ENCODE data around the gene CPED1. TPM values are rescaled to one million over a fixed set of nuclear protein-coding genes. Genes with fewer than 3 reads are reported as not detected.

The CPED1 gene
- total RNA-seq, 1 donor from 2014 or later: 33.8 TPM

GRCh38 chr7:121017586-121017985 is 29.1 kb downstream of the CPED1 start:
- DNase-seq: no peak

GRCh38 chr7:121019018-121019417 is 30.5 kb downstream of the CPED1 start:
- DNase-seq: no peak
- H3K4me1 ChIP-seq: peaks cover 86% of the 10 kb centered on the region
- intact Hi-C loops (cut with micrococcal nuclease): no loop called here

More at GRCh38 chr7:121017586-121017985, 29.1 kb downstream of the CPED1 start:
- Histone ChIP-seq H3K4me1 (peaks cover 82% of the 10 kb centered on the region), H3K9me3 (replicated peaks) (no peaks in the 10 kb centered on the region), H3K36me3 (peaks cover 17% of the 10 kb centered on the region), H3K27me3 (ENCODE audit: low read depth) (no peaks in the 10 kb centered on the region), H3K4me3 (no peak overlapping the region), H3K27ac (replicated peaks) (peak overlapping the region; percentile 78)
- no peak for TF ChIP-seq CTCF (IDR thresholded peaks at IDR 0.05; ENCODE audit: borderline replicate concordance)
- intact Hi-C loops (cut with micrococcal nuclease): no loop called here

GRCh38 chr7:121020249-121020988 is 31.9 kb downstream of the CPED1 start:
- Histone ChIP-seq H3K27ac (replicated peaks) (peak overlapping the region; percentile 78), H3K9me3 (replicated peaks) (no peaks in the 10 kb centered on the region), H3K4me3 (no peak overlapping the region), H3K36me3 (peaks cover 17% of the 10 kb centered on the region), H3K4me1 (peaks cover 91% of the 10 kb centered on the region), H3K27me3 (ENCODE audit: low read depth) (no peaks in the 10 kb centered on the region)
- intact Hi-C loops (cut with micrococcal nuclease): no loop called here
- TF ChIP-seq CTCF (IDR thresholded peaks at IDR 0.05; ENCODE audit: borderline replicate concordance): no peak
- DNase-seq: no peak

More at GRCh38 chr7:121019018-121019417, 30.5 kb downstream of the CPED1 start:
- H3K36me3 ChIP-seq: peaks cover 17% of the 10 kb centered on the region
- no peaks in the 10 kb centered on the region for H3K27me3 ChIP-seq (ENCODE audit: low read depth)
- no peaks in the 10 kb centered on the region for H3K9me3 ChIP-seq (replicated peaks)
- TF ChIP-seq CTCF (IDR thresholded peaks at IDR 0.05; ENCODE audit: borderline replicate concordance): no peak
- no peak overlapping the region for H3K4me3 ChIP-seq
- peak overlapping the region; percentile 78 for H3K27ac ChIP-seq (replicated peaks)

GRCh38 chr7:121020989-121021969 is 32.8 kb downstream of the CPED1 start:
- peaks cover 10% of the 10 kb centered on the region for H3K36me3 ChIP-seq
- peaks cover 86% of the 10 kb centered on the region for H3K4me1 ChIP-seq
- no peaks in the 10 kb centered on the region for H3K9me3 ChIP-seq (replicated peaks)
- no peaks in the 10 kb centered on the region for H3K27me3 ChIP-seq (ENCODE audit: low read depth)
- no peak for TF ChIP-seq CTCF (IDR thresholded peaks at IDR 0.05; ENCODE audit: borderline replicate concordance)
- intact Hi-C loops (cut with micrococcal nuclease): no loop called here
- H3K27ac ChIP-seq (replicated peaks): peak overlapping the region; percentile 78
- H3K4me3 ChIP-seq: no peak overlapping the region
- no peak for DNase-seq

GRCh38 chr7:121023194-121023593 is 34.7 kb downstream of the CPED1 start:
- peaks cover 82% of the 10 kb centered on the region for H3K4me1 ChIP-seq
- intact Hi-C loops (cut with micrococcal nuclease): no loop called here
- H3K27me3 ChIP-seq (ENCODE audit: low read depth): no peaks in the 10 kb centered on the region
- DNase-seq: no peak
- no peaks in the 10 kb centered on the region for H3K36me3 ChIP-seq
- no peaks in the 10 kb centered on the region for H3K9me3 ChIP-seq (replicated peaks)
- TF ChIP-seq CTCF (IDR thresholded peaks at IDR 0.05; ENCODE audit: borderline replicate concordance): no peak
- peak overlapping the region; percentile 78 for H3K27ac ChIP-seq (replicated peaks)
- peak overlapping the region; percentile 1 for H3K4me3 ChIP-seq
